Calu3 (cell line): ENCODE results near the gene PILRB. TPM values are rescaled to one million over a fixed set of nuclear protein-coding genes. Genes with fewer than 3 reads are reported as not detected.
A peak's percentile ranks its signal among the peaks of the same experiment; 100 is the strongest.

Experiments used
- BruUV-seq: library from RNA; stranded (reverse); fragments of 400-500 nt; replicated peaks from 2 replicates; lab custom pipeline; 2021; lab: Mats Ljungman, UMichigan
- CTCF ChIA-PET: fragments of 300-600 bp; sonication (Branson Sonifier 250); formaldehyde crosslinking; loops from one replicate; lab custom pipeline; 2022; ENCODE audit warnings: antibody characterized with exemption; lab: Charles Lee
- DNase-seq: peaks from one replicate; pipeline ENCODE4 v3.0.0; 2022
- H3K27ac Mint-ChIP-seq: one replicate; pipeline ENCODE4 v1.8.0; 2022; ENCODE audit warnings: mixed read lengths; ENCODE audit not compliant: unreplicated experiment
- H3K27me3 Mint-ChIP-seq: one replicate; pipeline ENCODE4 v1.8.0; 2022; ENCODE audit warnings: mixed read lengths; ENCODE audit not compliant: unreplicated experiment
- H3K36me3 Mint-ChIP-seq: one replicate; pipeline ENCODE4 v1.8.0; 2022; ENCODE audit warnings: mild to moderate bottlenecking, moderate library complexity, mixed read lengths; ENCODE audit not compliant: insufficient read depth, unreplicated experiment
- H3K4me1 Mint-ChIP-seq: one replicate; pipeline ENCODE4 v1.8.0; 2022; ENCODE audit warnings: mild to moderate bottlenecking, low read depth, mixed read lengths; ENCODE audit not compliant: unreplicated experiment
- H3K4me3 Mint-ChIP-seq: one replicate; pipeline ENCODE4 v1.8.0; 2022; ENCODE audit warnings: mild to moderate bottlenecking, low read depth, moderate library complexity, mixed read lengths; ENCODE audit not compliant: unreplicated experiment
- H3K9me3 Mint-ChIP-seq: one replicate; pipeline ENCODE4 v1.8.0; 2022; ENCODE audit warnings: low read depth, mixed read lengths; ENCODE audit not compliant: unreplicated experiment
- CTCF ChIP-seq: fragments of 200-600 bp; IDR thresholded peaks from one replicate; pipeline ENCODE4 v1.8.0; 2022; ENCODE audit warnings: antibody characterized with exemption; ENCODE audit not compliant: unreplicated experiment
- intact Hi-C: fragments of 100-400 bp; cut with micrococcal nuclease; formaldehyde crosslinking; loops from one replicate; pipeline ENCODE4 v1.10.0; 2022; ENCODE audit not compliant: unreplicated experiment
- total RNA-seq: library from RNA; stranded (reverse); gene quantifications from 2 replicates; pipeline ENCODE4 v1.2.3, GENCODE V29; 2022

Gene PILRB
- total RNA-seq, 1 experiment from 2014 or later = 40.0 TPM

- DNase-seq = no peak
- H3K9me3 Mint-ChIP-seq = no peaks in the 10 kb centered on the region
- peaks cover 51% of the 10 kb centered on the region for H3K36me3 Mint-ChIP-seq
- no TSS peak for BruUV-seq
- H3K4me3 Mint-ChIP-seq = no peak overlapping the region
- TF ChIP-seq CTCF = no peak
- H3K27me3 Mint-ChIP-seq = no peaks in the 10 kb centered on the region
- CTCF ChIA-PET = interaction anchor here (0.6 kb wide), 1 partner anchor 10 kb away, joined by 3 read pairs; no protein-coding TSS in a partner anchor
- H3K4me1 Mint-ChIP-seq = no peaks in the 10 kb centered on the region
- H3K27ac Mint-ChIP-seq = peak overlapping the region; percentile 82
- intact Hi-C loops = no loop called here
Observed at GRCh38 chr7:100366411-100367250, 8.7 kb downstream of the PILRB start.

- Mint-ChIP-seq H3K27ac (peak overlapping the region; percentile 82), H3K36me3 (peaks cover 48% of the 10 kb centered on the region), H3K27me3 (no peaks in the 10 kb centered on the region), H3K9me3 (no peaks in the 10 kb centered on the region), H3K4me1 (no peaks in the 10 kb centered on the region), H3K4me3 (no peak overlapping the region)
- CTCF ChIA-PET = no interaction called here
- BruUV-seq = no TSS peak
- TF ChIP-seq CTCF = no peak
- intact Hi-C loops = no loop called here
- DNase-seq = no peak
Observed at GRCh38 chr7:100367251-100367620, 9.3 kb downstream of the PILRB start.

- intact Hi-C loops = no loop called here
- DNase-seq = no peak
- Mint-ChIP-seq H3K4me1 (no peaks in the 10 kb centered on the region), H3K9me3 (no peaks in the 10 kb centered on the region), H3K4me3 (no peak overlapping the region), H3K27me3 (no peaks in the 10 kb centered on the region), H3K27ac (no peak overlapping the region), H3K36me3 (peaks cover 46% of the 10 kb centered on the region)
- BruUV-seq = no TSS peak
- CTCF ChIA-PET = interaction anchor here (0.6 kb wide), 1 partner anchor 198 kb away, joined by 3 read pairs; no protein-coding TSS in a partner anchor
- TF ChIP-seq CTCF = no peak
Observed at GRCh38 chr7:100367676-100368613, 10.0 kb downstream of the PILRB start.

GRCh38 chr7:100369105-100369504 lies 11.2 kb downstream of the PILRB start:
- no TSS peak for BruUV-seq
- Mint-ChIP-seq H3K36me3 (peaks cover 35% of the 10 kb centered on the region), H3K27ac (no peak overlapping the region)

More at GRCh38 chr7:100369105-100369504, 11.2 kb downstream of the PILRB start:
- Mint-ChIP-seq H3K9me3 (no peaks in the 10 kb centered on the region), H3K27me3 (no peaks in the 10 kb centered on the region), H3K4me1 (no peaks in the 10 kb centered on the region), H3K4me3 (no peak overlapping the region)
- DNase-seq = no peak
- CTCF ChIA-PET = no interaction called here
- TF ChIP-seq CTCF = no peak
- intact Hi-C loops = no loop called here
